Activated CD4-positive, CD25-positive, alpha-beta regulatory T cell treated with anti-CD3 and anti-CD28 coated beads, Interleukin-2, amount 50 U/mL, for 72 hours (primary cell): Measurements from ENCODE around the gene PACRG.

Experiments
- DNase-seq: peaks from one replicate; pipeline ENCODE4 v3.0.0; 2021

PACRG gene

GRCh38 chr6:162871966-162872365 is 144.2 kb downstream of the PACRG start:
- no peak for DNase-seq

- DNase-seq = no peak
These were observed 145.8 kb downstream of the PACRG start for GRCh38 chr6:162873537-162873936.

- DNase-seq = no peak
These were observed 147.3 kb downstream of the PACRG start for GRCh38 chr6:162875070-162875469.

DNA sequence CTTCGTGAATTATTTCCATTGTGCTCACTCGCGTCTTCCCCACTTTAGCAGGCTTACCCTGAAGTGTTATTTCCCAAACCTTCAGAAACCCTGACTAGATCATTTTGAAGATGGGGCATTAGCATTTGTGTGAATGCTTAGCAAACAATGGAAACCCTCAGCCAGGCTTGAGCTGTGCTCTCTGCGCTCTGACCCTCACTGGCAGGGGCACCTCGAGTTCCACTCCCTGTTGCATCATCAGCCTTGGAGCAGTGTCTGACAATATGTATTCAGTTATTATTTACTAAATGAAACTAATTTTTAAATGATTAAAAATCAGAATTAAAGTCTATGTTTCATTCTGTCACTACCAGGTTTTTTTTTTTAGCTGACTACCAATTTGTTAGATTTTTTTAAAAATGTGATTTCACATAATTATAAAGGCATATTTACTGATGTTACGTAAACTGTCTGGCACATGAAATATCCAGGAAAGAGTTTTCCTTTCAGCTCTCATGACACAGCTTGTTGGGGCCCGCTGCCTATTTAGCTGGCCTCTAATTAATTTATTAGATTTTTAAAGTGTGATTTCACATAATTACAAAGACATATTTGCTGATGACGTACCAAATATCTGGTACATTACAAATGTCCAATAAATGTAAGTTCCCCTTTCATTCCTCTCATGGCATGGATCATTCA is 155.2 kb downstream of the PACRG start:
- no peak for DNase-seq

DNA sequence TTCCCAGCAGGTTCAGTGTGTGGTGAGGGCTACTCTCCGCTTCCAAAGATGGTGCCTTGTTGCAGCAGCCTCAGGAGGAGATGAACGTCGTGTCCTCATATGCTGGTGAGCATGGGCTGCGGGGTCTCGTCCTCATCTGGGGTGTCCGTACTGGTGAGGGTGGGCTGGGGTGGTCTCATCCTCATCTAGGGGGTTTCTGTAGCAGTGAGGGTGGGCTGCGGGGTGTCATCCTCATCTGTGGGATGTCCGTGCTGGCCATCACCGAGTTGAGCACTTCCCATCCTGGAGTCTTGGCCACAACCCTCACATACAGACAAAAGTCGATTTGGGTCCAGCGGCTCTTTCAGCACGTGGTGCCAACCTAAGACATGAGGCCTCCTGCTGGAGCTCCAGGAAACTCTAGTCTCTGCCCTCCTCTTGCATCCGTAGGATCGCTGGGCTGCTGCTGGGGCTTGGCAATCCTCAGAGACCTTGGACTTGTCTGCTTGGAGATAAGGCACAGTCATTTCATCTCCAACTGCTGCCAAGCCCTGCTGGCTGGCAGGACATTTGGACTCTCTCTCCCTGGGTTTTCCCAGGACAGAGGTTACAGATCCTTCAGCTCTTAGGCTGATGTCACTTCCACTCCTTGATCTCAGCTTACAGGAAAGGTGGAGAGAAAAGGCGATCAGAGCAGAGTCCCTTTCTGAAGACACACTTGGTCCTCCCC is 160.4 kb downstream of the PACRG start:
- no peak for DNase-seq

DNA sequence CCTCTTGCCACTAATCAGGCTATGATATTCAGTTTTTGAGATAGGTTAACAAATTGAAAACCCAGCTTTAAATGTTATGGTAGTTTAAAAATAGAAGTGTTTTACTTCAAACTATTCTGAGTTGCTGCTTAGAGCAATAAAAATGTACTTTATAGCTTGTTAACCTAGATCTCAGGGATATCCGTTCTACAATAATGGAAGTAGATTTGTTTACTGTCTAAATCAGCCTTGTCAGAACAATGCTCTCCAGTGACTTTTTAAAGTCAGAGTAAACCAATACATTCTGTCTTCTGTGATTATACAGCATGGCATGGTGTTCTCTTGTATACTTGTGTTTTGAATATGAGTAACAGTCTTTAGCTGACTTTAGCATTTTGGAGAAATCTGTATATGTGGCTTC is 161.5 kb downstream of the PACRG start:
- no peak for DNase-seq

DNA sequence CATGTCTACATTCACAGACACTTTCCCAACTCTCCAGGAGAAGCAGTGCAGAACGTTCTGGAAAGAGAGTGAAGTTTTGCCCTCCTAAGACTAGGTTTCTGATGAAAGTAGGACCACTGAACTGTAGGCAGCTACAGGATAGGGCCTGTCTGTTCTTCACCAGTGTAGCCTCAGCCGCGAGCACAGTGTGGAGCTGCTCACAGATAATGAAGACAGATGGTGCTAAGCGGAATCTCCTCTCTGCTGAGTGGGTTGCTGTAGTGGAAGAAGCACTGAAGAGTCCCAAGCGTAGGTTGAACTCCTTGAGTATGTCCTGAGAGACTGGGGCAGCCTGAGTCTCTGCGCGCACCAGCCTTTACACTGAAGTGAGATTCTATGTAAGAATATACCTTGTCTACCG is 170.2 kb downstream of the PACRG start:
- DNase-seq = no peak

- no peak for DNase-seq
These were observed 171.4 kb downstream of the PACRG start for GRCh38 chr6:162899148-162899547.

- no peak for DNase-seq
These were observed 172.7 kb downstream of the PACRG start for GRCh38 chr6:162900503-162900902.

- DNase-seq = no peak
These were observed 176.4 kb downstream of the PACRG start for GRCh38 chr6:162904069-162904663.

- no peak for DNase-seq
These were observed 178.7 kb downstream of the PACRG start for GRCh38 chr6:162906479-162906878.

DNA sequence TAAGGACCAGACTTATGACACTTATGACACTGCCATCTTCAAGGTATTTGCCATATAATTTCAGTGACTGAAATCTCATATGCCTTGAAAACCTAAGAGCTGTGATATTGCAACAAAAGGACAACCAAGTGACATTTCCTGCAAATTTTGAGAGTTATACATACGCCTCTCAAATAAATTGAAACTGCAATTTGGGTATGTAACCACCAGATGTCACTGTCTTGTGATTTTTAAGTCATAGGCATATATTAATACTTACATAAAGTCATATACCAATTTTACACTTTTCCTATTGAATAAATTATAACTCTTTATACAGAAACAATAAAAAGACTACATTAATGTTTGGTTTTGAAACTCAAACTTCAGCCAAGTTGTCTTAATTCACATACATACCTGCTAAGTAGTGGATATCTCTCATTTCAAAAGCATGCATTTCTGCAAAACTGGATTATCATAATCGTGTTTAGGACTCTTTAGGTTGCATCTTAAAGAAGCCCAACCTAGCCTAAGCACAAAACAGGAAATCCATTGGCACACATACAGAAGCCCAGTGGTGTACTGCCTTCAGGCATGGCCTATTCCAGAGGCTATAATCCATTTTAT is 180.2 kb downstream of the PACRG start:
- no peak for DNase-seq

GRCh38 chr6:162913206-162913605 is 185.4 kb downstream of the PACRG start:
- no peak for DNase-seq

GRCh38 chr6:162917506-162917905 is 189.7 kb downstream of the PACRG start:
- no peak for DNase-seq

- DNase-seq = no peak
These were observed 193.3 kb downstream of the PACRG start for GRCh38 chr6:162921062-162921461.

- DNase-seq = no peak
These were observed 193.8 kb downstream of the PACRG start for GRCh38 chr6:162921510-162922040.

DNA sequence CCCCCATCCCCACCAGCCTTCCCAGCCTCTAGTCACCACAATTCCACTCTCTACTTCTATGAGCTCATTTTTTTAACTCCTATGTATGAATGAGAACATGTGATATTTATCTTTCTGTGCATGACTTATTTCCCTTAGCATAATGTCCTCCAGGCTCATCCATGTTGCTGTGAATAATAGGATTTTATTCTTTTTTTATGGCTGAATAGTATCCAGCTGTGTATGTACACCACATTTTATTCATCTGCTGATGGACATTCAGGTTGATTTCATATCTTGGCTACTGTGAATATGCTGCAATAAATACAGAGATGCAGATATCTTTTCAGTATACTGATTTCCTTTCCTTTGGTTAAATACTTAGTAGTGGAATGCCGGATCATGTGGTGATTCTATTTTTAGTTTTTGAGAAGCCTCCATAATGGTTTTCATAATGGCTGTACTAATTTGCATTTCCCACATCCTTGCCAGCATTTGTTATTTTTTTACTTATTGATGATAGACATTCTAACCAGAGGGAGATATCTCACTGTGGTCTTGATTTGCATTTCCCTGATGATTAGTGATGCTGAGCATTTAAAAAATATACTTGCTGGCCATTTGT is 194.9 kb downstream of the PACRG start:
- no peak for DNase-seq

DNA sequence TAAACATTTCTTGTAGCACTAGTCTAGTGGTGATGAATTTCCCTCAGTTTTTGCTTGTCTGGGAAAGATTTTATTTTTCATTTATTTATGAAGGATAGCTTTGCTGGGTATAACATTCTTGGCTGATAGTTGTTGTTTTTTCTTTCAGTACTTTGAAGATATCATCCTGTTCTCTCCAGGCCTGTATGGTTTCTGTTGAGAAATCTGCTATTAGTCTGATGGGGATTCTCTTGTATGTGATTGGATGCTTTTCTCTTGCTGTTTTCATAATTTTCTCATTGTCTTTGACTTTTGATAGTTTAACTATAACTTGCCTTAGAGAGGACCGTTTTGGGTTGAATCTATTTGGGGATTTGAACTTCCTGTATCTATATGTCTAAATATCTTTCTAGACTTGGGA is 207.1 kb downstream of the PACRG start:
- no peak for DNase-seq

- no peak for DNase-seq
These were observed 212.7 kb downstream of the PACRG start for GRCh38 chr6:162940426-162940825.

DNA sequence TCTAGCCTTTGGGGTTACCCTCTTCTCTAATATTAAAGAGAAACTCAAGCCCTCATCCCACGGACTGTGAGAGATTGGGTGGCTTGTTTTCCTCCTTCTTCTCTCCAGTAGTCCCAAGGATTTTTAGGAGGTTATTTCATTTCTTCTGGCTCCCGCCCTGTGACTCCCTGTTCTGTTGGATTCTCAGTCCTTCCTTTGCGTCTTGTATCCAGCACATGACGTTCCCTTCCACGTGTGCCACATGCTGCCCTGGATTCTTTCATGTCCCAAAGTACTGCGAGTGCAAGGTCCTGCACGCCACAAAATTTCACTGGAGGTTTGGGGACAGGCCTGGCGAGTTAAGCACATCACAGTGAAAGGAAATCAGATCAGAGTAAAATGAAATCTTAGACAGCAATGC is 213.4 kb downstream of the PACRG start:
- DNase-seq = no peak

- no peak for DNase-seq
These were observed 215.1 kb downstream of the PACRG start for GRCh38 chr6:162942866-162943265.

GRCh38 chr6:162943369-162943768 is 215.6 kb downstream of the PACRG start:
- DNase-seq = no peak

GRCh38 chr6:162951164-162951743 is 223.5 kb downstream of the PACRG start:
- no peak for DNase-seq
